ENCODE results near the gene HSPA12B. TPM values are rescaled to one million over a fixed set of nuclear protein-coding genes. Genes with fewer than 3 reads are reported as not detected.
A peak's percentile ranks its signal among the peaks of the same experiment; 100 is the strongest.

The HSPA12B gene
- total and polyA plus RNA-seq, 2 of the 13 experiments (the other 11 are each of a cell fraction or from before 2014, with no cell fraction given), result 0.01 TPM; not detected in 1

- TF ChIP-seq ZBTB34 (CRISPR knock-in tag; IDR thresholded peaks at IDR 0.05) (0 out of 2 replicates have a peak, but pooled peaks have one; percentile 63), ZNF556 (CRISPR knock-in tag; IDR thresholded peaks at IDR 0.05; ENCODE audit: borderline replicate concordance) (no peak; the same call in 1 of the 2 replicates), KMT2A (CRISPR knock-in tag; IDR thresholded peaks at IDR 0.05) (no peak), MEF2D (CRISPR knock-in tag; IDR thresholded peaks at IDR 0.05) (peak; percentile 79; the same call in 1 of the 2 replicates), ATF5 (CRISPR knock-in tag; IDR thresholded peaks at IDR 0.05; ENCODE audit: low read depth) (no peak), ZNF777 (CRISPR knock-in tag; IDR thresholded peaks at IDR 0.05) (no peak), ATF1 (CRISPR knock-in tag; IDR thresholded peaks at IDR 0.05) (no peak), CTCF (CRISPR knock-in tag; IDR thresholded peaks at IDR 0.05) (peak; percentile 79), ATF2 (CRISPR knock-in tag; IDR thresholded peaks at IDR 0.05) (no peak; the same call in 1 of the 2 replicates), ZNF878 (CRISPR knock-in tag; IDR thresholded peaks at IDR 0.05) (no peak), ZSCAN22 (CRISPR knock-in tag; IDR thresholded peaks at IDR 0.05) (no peak), ZNF274 (CRISPR knock-in tag; IDR thresholded peaks at IDR 0.05) (no peak), AHDC1 (CRISPR knock-in tag; IDR thresholded peaks at IDR 0.05; ENCODE audit: borderline replicate concordance) (no peak)
These were observed 48.8 kb downstream of the HSPA12B start, which contains the start of gene SPEF1 (continued) for GRCh38 chr20:3781153-3781910.

Measured in HepG2 (cell line).